HG03097 (cell line): Measurements from ENCODE around the gene KRI1.
A peak's percentile ranks its signal among the peaks of the same experiment; 100 is the strongest.
"Not testable (repeated sequence)": the region's sequence is repeated elsewhere in the genome, so short reads cannot be mapped to it uniquely, and the experiment has no call there.

Source experiments
- ATAC-seq: cut with Tn5 transposase; IDR thresholded peaks from one replicate; pipeline ENCODE4 v1.9.1; 2021; ENCODE audit not compliant: unreplicated experiment, low FRiP score

Gene KRI1

DNA sequence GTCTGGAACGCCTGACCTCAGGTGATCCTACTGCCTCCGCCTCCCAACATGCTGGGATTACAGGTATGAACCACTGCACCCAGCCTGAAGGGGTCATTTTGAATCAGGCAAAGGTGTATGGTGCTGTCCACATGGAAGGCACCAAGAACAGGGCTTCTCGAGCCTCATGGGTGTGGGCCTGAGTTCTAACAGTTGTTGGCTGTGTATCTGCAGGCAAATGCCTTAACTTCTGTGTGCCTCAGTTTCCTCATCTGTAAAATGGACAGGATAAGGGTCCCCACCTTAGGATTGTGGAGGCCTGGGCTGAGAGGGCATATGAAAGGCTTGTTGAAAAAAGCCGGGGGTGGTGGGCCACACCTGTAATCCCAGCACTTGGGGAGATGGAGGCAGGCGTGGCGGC is 12.1 kb upstream of the KRI1 start:
- no peak for ATAC-seq

DNA sequence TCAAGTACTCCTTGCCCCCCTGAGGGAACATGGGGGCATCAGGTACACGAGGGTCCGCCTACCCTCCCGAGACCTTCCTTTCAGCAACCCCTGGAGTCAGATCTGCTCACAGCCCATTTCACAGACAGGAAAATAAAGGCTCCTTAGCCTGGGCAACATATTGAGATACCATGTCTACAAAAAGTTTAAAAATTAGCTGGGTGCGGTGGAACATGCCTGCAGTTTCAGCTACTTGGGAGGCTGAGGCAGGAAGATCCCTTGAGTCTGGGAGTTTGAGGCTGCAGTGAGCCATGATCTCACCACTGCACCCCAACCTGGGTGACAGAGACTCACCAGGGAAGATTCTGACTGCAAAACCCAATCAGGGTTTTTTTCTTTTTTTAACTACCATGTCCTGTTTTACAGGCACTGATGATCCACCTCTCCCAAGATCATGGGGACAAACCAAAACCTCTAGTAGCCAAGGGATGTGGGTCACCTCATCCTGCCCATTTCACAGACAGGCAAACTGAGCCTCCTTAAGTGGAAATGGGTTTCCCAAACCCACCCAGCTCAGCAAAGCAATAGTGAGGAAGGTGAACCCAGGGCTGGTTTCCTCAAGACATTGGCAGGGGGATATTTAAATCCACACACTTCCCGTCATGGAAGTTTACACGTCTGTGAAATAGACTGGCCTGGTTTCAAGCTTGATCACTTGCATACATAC is 9.4 kb upstream of the KRI1 start:
- no peak for ATAC-seq

DNA sequence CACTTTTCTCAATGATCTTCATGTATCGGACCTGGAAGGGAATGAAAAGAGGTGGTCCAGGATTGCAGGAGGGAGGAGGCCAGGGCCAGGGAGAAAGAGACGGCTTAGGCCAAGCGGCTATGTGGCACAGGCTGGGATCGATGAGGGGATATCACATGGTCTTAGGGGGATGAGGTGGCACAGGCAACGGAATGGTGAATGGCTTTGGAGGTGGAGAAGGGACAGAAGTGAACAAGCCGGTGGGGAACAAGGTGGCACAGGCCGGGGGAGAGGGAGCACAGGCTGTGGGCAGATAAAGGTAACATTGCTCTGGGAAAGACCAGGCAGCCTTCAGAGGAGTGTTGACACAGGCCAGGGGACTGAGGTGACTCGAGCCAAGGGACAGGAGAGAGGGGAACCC is 8.7 kb upstream of the KRI1 start:
- ATAC-seq = no peak

DNA sequence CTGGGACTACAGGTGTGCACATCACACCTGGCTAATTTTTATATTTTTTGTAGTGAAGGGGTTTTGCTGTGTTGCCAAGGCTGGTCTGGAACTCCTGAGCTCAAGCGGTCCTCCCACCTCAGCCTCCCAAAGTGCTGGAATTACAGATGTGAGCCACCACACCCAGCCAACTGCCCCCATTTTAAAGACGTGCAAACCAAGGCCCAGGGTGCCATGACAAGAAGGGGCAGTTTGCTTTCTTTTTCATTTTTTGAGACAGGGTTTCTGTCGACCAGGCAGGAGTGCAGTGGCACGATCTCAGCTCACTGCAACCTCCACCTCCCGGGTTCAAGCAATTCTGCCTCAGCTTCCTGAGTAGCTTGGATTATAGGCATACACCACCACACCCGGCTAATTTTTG is 8.0 kb upstream of the KRI1 start:
- not testable (repeated sequence) for ATAC-seq

DNA sequence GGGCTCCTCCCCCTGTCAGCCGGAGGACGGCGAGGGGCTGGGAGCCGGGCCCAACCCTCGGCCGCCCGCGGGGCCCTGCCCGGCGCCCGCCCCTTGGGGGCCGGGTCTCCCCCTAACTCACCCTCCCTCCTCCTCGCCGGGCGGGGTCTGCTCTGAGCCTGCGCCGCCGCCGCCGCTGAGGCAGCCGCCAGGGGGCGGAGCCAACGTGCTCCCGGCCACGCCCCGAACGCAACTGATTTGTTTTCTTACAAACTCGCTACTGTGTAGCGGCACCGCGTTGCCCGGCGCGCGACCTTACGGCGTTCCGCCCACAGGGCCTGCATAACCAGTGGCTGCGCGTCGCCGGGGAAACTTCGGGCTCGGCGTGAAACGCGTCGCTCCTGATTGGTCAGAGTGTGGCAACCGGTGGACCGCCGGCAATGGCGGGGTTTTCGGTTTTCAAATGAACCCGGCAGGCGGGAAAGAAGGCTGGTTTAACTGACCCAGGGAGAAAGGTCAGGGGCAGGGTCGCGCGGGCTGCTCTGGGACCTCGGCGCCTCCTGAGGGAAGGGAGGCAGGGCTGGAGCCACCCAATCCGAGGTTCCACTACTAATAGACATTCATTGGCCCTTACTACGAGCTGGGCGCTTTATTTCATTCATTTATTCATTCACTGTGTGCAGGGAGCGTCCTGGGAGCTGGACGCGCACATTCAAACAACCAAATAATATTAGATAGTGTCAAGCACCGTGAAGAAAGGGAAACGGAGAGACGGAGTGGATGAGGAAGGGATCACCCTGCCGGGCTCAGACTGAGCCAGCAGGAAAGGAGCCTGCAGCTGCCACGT is 3.2 kb upstream of the KRI1 start, which contains the start of gene CDKN2D:
CDKN2D (minus strand) TSS at position 154 of the 826 bp plus-strand sequence. CDS start 326 bp downstream, outside the sequence.
- ATAC-seq = peak; percentile 62

DNA sequence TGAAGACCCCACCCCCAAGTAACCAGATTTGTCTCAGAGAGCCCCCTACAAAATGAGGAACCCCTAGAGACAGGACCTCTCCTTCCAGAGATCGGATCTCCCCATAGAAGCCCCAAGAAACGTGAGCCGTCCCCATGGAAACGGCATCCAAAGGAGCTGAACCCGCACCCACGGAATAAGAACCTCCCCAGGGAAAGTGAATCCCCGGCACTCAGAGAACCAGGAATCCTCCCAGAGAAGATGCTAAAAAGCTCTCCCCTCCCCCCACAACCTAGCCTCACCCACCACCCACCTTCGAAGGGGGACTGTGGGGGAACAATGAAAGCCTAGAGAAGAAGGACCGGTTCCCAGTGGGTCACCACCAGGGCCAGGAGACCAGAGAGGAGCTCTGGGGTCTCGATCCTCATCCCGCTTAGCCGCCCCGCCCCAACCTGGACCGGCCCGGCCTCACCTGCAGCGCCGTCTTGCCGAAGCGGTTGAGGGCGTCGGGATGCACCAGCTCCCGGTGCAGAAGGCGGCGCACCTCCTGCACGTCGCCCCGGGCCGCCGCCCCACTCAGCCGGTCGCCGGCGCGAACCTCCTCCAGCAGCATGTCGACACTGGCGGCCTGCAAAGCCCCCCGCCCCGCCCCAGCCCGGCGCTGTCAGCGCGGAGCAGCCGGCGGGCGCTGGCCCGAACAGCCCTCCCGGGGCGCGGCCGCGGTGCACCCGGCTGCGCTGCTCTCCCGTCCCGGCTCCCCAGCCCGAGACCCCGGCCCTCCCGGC is 2.4 kb upstream of the KRI1 start:
- ATAC-seq = peak; percentile 5

DNA sequence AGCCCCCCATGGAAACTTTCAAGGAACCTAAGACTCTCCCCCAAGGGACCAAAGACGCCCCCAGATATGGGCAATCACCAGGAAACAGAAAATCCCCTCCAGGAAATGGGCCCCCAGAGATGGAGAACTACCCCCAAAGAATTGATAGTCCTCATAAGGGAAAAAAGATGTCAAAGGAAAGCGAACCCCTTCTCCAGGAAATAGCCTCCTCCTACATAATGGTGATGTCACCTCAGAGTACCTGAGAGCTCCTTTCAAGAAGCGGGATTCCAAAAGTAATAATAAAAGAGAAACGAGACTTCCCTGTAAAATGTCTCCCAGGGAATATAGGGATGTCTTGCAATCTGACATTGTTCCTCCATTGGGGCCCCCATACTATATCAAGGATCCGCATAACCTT is 1.8 kb upstream of the KRI1 start:
- ATAC-seq = no peak

DNA sequence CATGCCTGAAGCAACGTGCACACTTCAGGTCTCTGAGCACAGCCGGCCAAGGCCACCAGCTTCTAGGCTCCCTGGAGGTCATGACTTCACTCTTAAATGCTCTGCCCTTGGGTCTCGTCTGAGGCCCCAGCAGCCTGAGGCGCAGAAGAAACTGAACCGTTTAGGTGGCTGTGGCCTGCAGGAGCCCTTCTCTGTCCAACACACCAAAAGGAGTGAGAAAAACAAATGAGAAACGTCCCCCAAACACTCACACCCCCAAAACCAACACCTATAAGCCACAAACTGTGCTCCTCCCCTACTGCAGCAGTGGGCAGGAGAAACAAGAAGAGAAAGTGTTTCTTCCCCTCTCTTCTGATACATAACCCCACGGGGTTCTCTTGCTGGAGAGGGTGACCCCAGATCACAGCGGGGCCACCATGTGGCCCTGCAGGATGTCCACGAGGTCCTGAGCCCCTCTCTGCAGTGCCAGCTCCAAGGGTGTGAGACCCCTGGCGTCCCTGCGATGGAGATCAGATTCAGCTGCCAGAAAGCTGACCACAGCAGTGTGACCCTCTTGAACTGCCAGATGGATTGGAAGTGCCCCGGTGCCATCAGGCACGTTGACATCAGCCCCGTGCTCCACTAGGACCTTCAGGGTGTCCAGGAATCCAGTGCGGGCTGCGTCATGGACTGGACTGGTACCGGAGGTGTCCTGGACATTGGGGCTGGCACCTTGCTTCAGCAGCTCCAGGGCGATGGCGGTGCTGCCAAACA is 1.0 kb upstream of the KRI1 start:
- peak; percentile 15 for ATAC-seq

DNA sequence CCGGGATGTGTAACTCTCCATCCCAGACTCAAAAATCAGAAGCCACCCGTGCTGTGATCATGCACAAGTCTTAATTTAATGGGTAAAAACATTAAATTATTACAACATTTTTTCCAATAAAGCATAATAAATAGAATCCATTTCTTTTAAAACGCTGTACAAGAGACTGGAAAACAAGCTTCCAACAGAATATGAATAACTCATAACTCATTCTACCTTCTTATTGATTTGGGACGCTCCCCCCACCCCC is 523 bp upstream of the KRI1 start:
- ATAC-seq = no peak

DNA sequence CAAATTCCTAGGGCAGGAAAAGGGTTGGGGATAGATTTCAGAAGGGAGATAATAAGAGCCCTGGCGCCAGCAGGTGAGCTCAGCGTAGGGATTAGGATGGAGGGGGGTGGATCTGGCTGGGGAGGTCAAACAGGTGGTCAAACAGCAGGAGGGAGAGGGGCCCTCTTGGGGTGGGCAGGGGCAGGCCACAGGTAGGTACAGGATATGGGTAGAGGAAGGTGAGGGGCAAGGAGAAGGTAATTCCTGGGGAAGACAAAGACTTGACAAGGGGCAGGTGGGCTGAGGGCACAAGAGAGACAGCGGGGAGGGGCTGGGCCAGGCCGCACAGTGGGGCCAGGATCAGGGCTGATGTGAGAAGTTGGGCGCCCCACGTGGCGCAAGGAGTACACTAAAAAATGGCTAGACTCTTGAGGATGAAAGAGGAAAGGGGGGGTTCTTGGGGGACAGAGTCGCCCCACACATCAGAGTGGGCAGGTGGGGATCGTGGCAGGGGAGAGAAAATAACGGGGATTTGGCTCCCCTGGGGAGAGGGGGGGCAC is 713 bp downstream of the KRI1 start:
- ATAC-seq = no peak

DNA sequence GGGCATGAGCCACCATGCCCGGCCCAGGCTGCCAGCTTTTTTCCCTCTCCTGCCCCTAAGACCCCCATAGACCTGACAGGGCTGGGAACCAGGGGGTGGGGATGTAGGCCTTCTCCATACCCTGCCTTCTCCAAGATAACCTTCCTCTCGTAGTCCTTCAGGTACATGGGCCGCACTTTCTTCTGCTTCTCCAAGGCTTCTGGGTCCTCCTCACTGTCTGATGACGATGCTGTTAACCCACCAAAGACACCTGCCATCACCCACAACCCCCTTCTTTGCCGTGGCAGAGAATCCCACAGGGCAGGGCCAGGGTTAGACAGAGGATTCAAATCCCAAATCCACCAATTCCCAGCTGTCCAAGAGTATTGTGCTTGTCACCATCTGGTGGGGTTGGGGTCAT is 3.2 kb downstream of the KRI1 start:
- ATAC-seq = no peak

DNA sequence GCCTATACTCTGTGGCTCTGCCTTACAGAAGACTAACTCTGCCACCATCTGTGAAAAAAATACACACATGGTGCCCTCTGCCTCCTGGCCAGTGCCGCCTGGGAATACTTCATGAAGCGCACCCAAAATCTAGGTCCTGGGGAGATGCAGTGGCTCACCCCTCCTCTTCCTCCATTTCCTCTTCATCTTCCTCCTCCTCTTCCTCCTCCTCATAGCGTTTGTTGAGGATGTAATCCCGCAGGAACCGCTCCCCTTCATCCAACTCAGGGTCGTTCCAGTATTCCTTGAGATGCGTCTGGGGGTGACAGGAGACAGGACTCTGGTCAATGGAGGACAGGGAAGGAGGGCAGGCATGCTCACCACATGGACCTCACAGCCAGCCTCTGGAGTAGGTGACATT is 5.7 kb downstream of the KRI1 start:
- no peak for ATAC-seq

DNA sequence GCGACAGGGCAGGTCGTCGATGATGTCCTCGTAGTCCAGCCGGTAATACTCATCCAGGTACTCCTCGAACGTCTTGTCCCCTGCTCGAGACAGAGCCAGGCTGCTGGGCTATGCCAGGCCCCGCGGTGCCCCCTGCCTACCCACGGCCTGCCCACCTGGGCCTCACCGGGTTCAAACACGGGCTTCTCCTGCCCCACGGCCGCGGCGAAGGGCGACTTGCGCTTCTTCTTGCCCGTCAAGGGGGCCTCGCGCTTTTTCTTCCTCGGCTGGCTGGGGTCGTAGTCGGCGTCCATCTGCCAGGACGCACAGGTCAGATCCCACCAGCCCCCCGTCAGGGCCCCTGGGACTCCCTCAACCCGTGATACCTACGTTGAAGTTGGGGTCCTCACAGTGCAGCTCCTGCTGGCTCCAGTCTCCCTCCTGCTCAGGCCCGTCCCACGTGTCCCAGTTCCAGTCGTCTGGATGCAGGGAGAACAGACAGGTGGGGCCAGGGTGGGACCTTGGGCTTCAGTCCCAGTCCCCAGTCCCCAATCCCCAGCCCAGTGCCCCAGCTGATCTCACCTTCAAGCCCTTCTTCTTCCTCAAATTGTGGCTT is 8.1 kb downstream of the KRI1 start:
- no peak for ATAC-seq

DNA sequence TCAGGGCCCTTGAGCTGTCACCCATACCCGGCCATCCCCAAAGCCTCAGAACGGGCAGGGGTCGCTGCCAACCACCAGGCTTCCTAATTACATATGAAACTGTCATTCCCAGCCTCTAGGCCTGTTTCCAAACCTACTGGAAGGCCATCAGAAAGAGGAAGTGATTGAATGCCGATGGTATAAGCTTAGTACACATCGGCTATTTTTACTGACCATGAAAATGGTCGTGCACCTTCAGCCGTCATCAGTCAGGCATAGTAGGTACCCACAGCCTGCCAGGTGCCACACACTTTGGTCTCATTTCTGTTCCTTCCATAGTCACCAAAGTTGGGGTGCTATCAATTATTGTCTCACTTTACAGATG is 10.2 kb downstream of the KRI1 start:
- ATAC-seq = no peak

DNA sequence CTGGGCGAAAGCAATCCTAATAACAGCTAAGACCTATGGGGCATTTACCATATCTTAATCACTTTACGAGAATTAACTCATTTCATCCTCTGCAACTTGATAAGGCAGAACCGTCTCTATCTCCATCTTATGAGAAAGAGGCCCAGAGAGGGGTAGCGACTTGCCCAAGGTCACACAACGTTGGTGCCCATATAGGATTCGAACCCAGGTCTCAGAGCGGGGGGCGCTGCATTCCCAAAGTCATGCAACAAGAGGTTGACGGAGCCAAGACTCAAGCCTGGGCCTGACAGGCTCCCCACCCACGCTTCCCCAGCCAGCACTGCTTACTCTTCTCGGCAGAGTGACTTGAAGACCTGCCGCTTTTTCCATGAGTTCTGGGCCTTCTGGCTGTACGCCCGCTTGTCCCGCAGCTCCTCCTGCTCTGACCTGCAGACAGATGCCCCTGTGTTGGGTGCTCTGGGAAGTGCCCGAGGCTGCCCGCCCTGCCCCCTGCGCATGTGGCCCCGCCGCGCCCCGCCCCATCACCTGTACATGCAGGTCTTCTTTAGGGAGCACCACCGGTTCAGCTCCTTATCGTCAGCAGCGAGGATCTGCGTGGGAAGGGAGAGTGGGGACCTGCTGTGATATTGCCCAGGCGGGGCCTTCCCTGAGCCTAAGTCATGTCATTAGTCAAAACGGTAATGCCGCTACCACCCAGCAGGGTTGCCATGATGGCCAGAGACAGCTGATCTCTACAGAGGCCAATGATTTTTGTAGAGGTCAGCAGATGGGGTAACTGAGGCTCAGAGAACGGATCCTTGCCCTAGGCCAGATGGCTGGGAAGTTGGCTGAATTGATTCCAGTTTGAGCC is 10.8 kb downstream of the KRI1 start:
- no peak for ATAC-seq

DNA sequence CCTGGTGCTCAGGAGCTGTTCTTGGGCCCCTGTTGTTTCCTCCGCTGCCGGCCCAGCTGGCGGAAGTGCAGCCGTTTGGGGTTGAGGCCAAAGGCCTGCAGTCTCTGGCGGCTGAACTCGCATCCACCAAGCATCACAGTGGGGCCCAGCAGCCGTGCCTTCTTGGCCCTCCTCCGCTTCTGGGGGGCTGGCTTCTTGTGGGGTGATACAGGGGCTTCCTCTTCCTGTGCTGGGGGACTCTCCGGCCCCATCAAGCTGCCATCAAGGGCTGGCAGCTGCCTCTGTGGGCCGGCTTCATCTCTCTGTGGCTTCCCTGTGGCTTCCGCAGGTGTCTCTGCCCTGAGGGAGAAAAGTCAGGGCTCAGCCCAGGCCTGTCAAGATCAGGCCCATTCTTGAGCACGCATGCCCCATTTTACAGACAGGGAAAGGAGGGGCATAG is 11.8 kb downstream of the KRI1 start:
- ATAC-seq = peak; percentile 63

DNA sequence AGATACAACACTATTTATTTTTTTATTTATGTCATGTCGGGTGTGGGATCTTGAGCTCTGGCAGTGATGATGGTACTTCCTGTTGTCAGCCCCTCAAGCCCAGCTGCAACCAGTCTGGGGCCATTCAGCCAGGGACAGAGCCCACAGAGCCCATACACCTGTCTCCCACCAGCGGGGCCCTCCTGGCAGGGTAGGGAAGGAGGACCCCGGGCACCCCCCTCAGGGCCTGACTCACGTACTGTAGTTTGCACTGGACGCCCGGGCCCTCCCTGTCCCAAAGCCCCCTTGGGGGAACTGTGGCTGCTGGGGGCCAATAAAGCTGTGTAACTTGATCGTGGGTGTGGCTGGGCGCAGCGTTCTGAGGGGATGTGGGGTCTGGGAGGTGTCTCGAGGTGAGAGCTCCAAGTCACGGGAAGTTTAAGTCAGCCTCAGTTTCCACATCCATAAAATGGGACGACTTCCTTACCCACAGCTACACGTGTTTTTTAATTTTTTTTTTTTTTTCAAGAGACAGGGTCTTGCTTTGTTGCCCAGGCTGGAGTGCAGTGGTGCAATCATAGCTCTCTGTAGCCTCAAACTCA is 12.6 kb downstream of the KRI1 start:
- ATAC-seq = no peak

DNA sequence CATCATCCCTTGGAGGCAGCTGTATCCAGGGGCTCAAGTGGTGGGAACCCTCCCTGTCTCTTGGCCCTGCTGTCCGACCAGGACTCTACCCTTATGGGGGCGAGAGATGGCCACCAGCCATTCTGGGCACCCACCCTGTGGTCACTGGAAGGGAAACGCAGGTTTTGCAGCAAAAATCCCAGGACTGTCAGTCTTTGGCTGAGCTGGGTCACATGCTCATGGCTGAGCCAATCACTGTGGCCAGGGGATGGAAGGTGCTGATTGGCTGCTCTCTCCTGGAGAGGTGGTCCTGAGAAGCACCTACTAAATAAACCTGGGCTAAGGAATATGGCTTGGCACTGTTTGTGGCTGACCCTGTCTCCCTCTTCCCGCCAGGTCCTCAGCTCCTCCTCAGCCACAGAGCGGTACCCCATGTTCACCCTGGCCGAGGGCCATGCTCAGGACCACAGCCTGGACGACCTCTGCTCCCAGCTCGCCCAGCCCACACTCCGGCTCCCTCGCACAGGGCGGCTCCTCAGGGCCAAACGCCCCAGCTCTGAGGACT is 13.2 kb downstream of the KRI1 start:
- no peak for ATAC-seq
